GM20000 (cell line): ENCODE results near the gene PHB1.

ENCODE experiments used
- DNase-seq: peaks from one replicate; pipeline ENCODE4 v3.0.0; 2012; ENCODE audit warnings: low spot score
- CTCF ChIP-seq: IDR thresholded peaks from 2 replicates; pipeline ENCODE4 v1.5.1; 2012; ENCODE audit warnings: mild to moderate bottlenecking, control low read depth; ENCODE audit errors: extremely low read depth, missing control alignments

PHB1 gene

GRCh38 chr17:49357516-49357915, 57.2 kb downstream of the PHB1 start:
- DNase-seq, result no peak
- TF ChIP-seq CTCF, result no peak

- no peak for TF ChIP-seq CTCF
- no peak for DNase-seq
Observed at GRCh38 chr17:49356320-49356719, 58.4 kb downstream of the PHB1 start.
